Panc1 (cell line): ENCODE measurements around the gene CNTN4. TPM values are rescaled to one million over a fixed set of nuclear protein-coding genes. Genes with fewer than 3 reads are reported as not detected.

ENCODE experiments used
- ATAC-seq: fragments of 200-7000 bp; cut with Tn5 transposase; 2 replicates; pipeline ENCODE4 v1.9.1; 2020; ENCODE audit warnings: mild to moderate bottlenecking, moderate library complexity
- BruUV-seq: library from RNA; stranded (reverse); fragments of 400-500 nt; replicated peaks from 2 replicates; lab custom pipeline; 2021; lab: Mats Ljungman, UMichigan
- CTCF ChIA-PET: fragments of 300-600 bp; sonication (Branson Sonifier 250); formaldehyde crosslinking; loops from one replicate; lab custom pipeline; 2022; ENCODE audit warnings: antibody characterized with exemption; lab: Charles Lee
- POLR2A ChIA-PET: fragments of 300-600 bp; sonication (Branson Sonifier 250); formaldehyde crosslinking; loops from one replicate; lab custom pipeline; 2022; ENCODE audit warnings: antibody characterized with exemption; lab: Charles Lee
- DNase-seq: peaks from one replicate; pipeline ENCODE4 v3.0.0-alpha.2; 2010; ENCODE audit warnings: low read depth, low spot score
- H3K27ac ChIP-seq: 2 replicates; pipeline ENCODE4 v1.5.1; 2011; ENCODE audit warnings: mild to moderate bottlenecking, low read length, inconsistent platforms
- H3K27me3 ChIP-seq: fragments of 200-500 bp; sonication (Bioruptor generic); 2 replicates; pipeline ENCODE4 v1.6.0; 2014; ENCODE audit warnings: low read length, inconsistent platforms; ENCODE audit not compliant: control insufficient read depth, insufficient read depth
- H3K36me3 ChIP-seq: fragments of 200-500 bp; sonication (Bioruptor generic); 2 replicates; pipeline ENCODE4 v1.5.1; 2014; ENCODE audit warnings: inconsistent platforms, mild to moderate bottlenecking, low read length, moderate library complexity; ENCODE audit not compliant: control insufficient read depth, insufficient read depth
- H3K4me1 ChIP-seq: 2 replicates; pipeline ENCODE4 v1.5.1; 2011; ENCODE audit warnings: inconsistent platforms, mild to moderate bottlenecking, low read length, moderate library complexity; ENCODE audit not compliant: control insufficient read depth, insufficient read depth
- H3K4me3 ChIP-seq, 2 experiments: 2 replicates each; pipeline ENCODE4 v1.5.1; 2011 to 2012; ENCODE audit warnings: low read depth in 2 of 2, low read length in 2 of 2, mild to moderate bottlenecking in 2 of 2, inconsistent platforms in 1 of 2, moderate library complexity in 1 of 2
- H3K9me3 ChIP-seq: fragments of 200-500 bp; sonication (Bioruptor generic); 2 replicates; pipeline ENCODE4 v1.5.1; 2014; ENCODE audit warnings: low read depth, mild to moderate bottlenecking, inconsistent platforms, low read length, moderate library complexity; ENCODE audit not compliant: control insufficient read depth, insufficient read depth
- POLR2AphosphoS5 ChIP-seq: IDR thresholded peaks from 2 replicates; pipeline ENCODE4 v1.6.1; 2012; ENCODE audit warnings: mild to moderate bottlenecking, low read depth, low read length, moderate library complexity
- SIN3A ChIP-seq: IDR thresholded peaks from 2 replicates; pipeline ENCODE4 v1.6.1; 2012; ENCODE audit warnings: low read depth, mild to moderate bottlenecking, low read length, moderate library complexity, borderline replicate concordance; ENCODE audit not compliant: insufficient read depth
- TCF7L2 ChIP-seq: IDR thresholded peaks from 2 replicates; pipeline ENCODE4 v1.6.1; 2011; ENCODE audit warnings: mild to moderate bottlenecking, low read depth, low read length, inconsistent platforms
- in situ Hi-C: cut with HindIII; loops from 2 replicates; pipeline ENCODE4 v1.10.0; 2016; ENCODE audit warnings: low sequenced_read_pairs, low pct_unique_long_range_greater_than_20kb
- intact Hi-C: fragments of 100-400 bp; cut with micrococcal nuclease; formaldehyde crosslinking; loops from one replicate; pipeline ENCODE4 v1.10.0; 2022; ENCODE audit not compliant: unreplicated experiment
- total RNA-seq: library from RNA; stranded (reverse); gene quantifications from one replicate; pipeline ENCODE4 v1.2.1, GENCODE V29; 2021; ENCODE audit not compliant: unreplicated experiment
- TF ChIP-seq, protein P1 (sequence below): fragments of 450-650 bp; IDR thresholded peaks from 2 replicates; pipeline ENCODE4 v1.5.1; 2017; ENCODE audit warnings: mild to moderate bottlenecking
- TF ChIP-seq, protein P2 (sequence below), 2 experiments: IDR thresholded peaks; 2 replicates each; pipeline ENCODE4 v1.6.1; 2011 to 2012; ENCODE audit warnings: low read depth in 2 of 2, control low read depth in 1 of 2, low read length in 1 of 2, mild to moderate bottlenecking in 1 of 2, moderate library complexity in 1 of 2; ENCODE audit not compliant: insufficient read depth in 1 of 2

The CNTN4 gene
- total RNA-seq, 1 experiment from 2014 or later: not detected

DNA sequence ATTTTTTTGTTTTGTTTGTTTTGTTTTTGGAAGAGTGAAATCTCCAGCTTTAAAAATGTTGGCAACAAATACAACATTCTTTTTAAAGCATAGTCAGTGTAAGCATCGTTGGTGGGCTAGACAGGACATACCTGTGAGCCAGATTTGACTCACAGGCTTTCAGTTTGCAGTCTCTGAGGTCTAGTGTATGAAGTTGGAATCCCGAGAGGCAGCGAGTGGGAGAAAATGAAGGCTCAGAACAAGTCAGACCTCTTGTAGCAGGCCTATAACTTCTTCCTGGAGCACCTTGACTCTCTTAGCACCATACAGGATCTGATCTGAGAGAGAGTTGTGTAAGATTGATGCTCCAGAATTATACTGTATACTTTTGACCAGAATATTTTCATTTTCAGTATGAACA lies 60.2 kb downstream of the CNTN4 start:
- TF ChIP-seq, protein P1, sequence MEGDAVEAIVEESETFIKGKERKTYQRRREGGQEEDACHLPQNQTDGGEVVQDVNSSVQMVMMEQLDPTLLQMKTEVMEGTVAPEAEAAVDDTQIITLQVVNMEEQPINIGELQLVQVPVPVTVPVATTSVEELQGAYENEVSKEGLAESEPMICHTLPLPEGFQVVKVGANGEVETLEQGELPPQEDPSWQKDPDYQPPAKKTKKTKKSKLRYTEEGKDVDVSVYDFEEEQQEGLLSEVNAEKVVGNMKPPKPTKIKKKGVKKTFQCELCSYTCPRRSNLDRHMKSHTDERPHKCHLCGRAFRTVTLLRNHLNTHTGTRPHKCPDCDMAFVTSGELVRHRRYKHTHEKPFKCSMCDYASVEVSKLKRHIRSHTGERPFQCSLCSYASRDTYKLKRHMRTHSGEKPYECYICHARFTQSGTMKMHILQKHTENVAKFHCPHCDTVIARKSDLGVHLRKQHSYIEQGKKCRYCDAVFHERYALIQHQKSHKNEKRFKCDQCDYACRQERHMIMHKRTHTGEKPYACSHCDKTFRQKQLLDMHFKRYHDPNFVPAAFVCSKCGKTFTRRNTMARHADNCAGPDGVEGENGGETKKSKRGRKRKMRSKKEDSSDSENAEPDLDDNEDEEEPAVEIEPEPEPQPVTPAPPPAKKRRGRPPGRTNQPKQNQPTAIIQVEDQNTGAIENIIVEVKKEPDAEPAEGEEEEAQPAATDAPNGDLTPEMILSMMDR: no peak
- TF ChIP-seq TCF7L2 (no peak), SIN3A (no peak), POLR2AphosphoS5 (no peak)
- TF ChIP-seq, protein P2, sequence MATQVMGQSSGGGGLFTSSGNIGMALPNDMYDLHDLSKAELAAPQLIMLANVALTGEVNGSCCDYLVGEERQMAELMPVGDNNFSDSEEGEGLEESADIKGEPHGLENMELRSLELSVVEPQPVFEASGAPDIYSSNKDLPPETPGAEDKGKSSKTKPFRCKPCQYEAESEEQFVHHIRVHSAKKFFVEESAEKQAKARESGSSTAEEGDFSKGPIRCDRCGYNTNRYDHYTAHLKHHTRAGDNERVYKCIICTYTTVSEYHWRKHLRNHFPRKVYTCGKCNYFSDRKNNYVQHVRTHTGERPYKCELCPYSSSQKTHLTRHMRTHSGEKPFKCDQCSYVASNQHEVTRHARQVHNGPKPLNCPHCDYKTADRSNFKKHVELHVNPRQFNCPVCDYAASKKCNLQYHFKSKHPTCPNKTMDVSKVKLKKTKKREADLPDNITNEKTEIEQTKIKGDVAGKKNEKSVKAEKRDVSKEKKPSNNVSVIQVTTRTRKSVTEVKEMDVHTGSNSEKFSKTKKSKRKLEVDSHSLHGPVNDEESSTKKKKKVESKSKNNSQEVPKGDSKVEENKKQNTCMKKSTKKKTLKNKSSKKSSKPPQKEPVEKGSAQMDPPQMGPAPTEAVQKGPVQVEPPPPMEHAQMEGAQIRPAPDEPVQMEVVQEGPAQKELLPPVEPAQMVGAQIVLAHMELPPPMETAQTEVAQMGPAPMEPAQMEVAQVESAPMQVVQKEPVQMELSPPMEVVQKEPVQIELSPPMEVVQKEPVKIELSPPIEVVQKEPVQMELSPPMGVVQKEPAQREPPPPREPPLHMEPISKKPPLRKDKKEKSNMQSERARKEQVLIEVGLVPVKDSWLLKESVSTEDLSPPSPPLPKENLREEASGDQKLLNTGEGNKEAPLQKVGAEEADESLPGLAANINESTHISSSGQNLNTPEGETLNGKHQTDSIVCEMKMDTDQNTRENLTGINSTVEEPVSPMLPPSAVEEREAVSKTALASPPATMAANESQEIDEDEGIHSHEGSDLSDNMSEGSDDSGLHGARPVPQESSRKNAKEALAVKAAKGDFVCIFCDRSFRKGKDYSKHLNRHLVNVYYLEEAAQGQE (IDR thresholded peaks at IDR 0.05; ENCODE audit: insufficient read depth in 1 of 2, low read depth in 2 of 2, low read length in 1 of 2): no peak
- Histone ChIP-seq H3K9me3 (no peaks in the 10 kb centered on the region), H3K27ac (no peak overlapping the region), H3K27me3 (no peaks in the 10 kb centered on the region), H3K4me3 (no peak overlapping the region), H3K4me1 (no peaks in the 10 kb centered on the region), H3K36me3 (no peaks in the 10 kb centered on the region)
- ChIA-PET POLR2A (no interaction called here), CTCF (no interaction called here)
- DNase-seq: no peak
- intact Hi-C loops (no loop called here), in situ Hi-C loops (no loop called here)
- BruUV-seq: no TSS peak
- ATAC-seq: no peak

DNA sequence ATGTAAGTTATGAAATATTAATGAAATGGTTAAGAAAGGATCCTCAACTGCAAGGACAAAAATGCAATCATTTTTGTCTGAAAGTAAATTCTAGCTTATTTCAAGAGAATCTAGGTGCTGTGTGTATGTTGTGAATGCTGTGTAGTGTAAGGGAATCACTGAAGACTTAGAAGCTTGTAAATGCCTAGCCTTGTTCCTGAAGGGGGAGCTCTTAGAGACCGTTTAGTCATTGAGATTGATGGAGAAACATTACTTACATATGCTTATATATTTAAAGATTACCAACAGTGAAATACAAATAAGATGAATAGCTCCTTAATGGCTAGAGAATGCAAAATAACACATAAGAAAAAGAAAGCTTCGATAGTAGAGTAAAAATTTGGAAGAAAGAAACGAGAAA lies 67.9 kb downstream of the CNTN4 start:
- no peaks in the 10 kb centered on the region for H3K4me1 ChIP-seq

More for the DNA sequence above, 67.9 kb downstream of the CNTN4 start:
- in situ Hi-C loops: no loop called here
- BruUV-seq: no TSS peak
- DNase-seq (no peak), ATAC-seq (no peak)
- Histone ChIP-seq H3K4me3 (no peak overlapping the region), H3K9me3 (no peaks in the 10 kb centered on the region), H3K27me3 (no peaks in the 10 kb centered on the region), H3K36me3 (no peaks in the 10 kb centered on the region), H3K27ac (no peak overlapping the region)
- intact Hi-C loops: no loop called here
- ChIA-PET CTCF (no interaction called here), POLR2A (no interaction called here)
- TF ChIP-seq, protein P1: peak; percentile 8; the same call in 1 of the 2 replicates
- no peak for TF ChIP-seq TCF7L2
